WTC11 (cell line): ENCODE results near the gene KSR1.

ENCODE experiments used
- CTCF ChIP-seq: fragments of 200-600 bp; IDR thresholded peaks from 2 replicates; pipeline ENCODE4 v1.8.0; 2022; ENCODE audit warnings: antibody characterized with exemption
- FOXJ3 ChIP-seq: sonication (generic); formaldehyde crosslinking; IDR thresholded peaks from 2 replicates; pipeline ENCODE4 v1.9.0; 2021; ENCODE audit warnings: missing genetic modification reagents, mild to moderate bottlenecking, borderline replicate concordance
- ZNF138 ChIP-seq: sonication (generic); formaldehyde crosslinking; conservative IDR thresholded peaks from 2 replicates; pipeline ENCODE4 v1.8.1; 2022; ENCODE audit warnings: mild to moderate bottlenecking, moderate library complexity, missing genetic modification reagents

- TF ChIP-seq FOXJ3 (CRISPR knock-in tag) (no peak), CTCF (no peak), ZNF138 (no peak)
Measured at GRCh38 chr17:27591986-27592385, 135.7 kb downstream of the KSR1 start.
